ENCODE data around the gene CNTN4. TPM values are rescaled to one million over a fixed set of nuclear protein-coding genes. Genes with fewer than 3 reads are reported as not detected.

CNTN4 gene
- total RNA-seq, 4 donors from 2014 or later: 2.6 to 91.2 (median 13.2) TPM

GRCh38 chr3:2706144-2706835, 607.6 kb downstream of the CNTN4 start:
- H3K4me1 ChIP-seq: no peaks in the 10 kb centered on the region
- H3K4me3 ChIP-seq: no peak overlapping the region
- H3K27me3 ChIP-seq: no peaks in the 10 kb centered on the region
- intact Hi-C loops (cut with DNase I; ENCODE audit: low total_unique reads): no loop called here
- no peaks in the 10 kb centered on the region for H3K9me3 ChIP-seq
- DNase-seq: no peak
- no peak for TF ChIP-seq CTCF (IDR thresholded peaks at IDR 0.05)
- TF ChIP-seq POLR2A (IDR thresholded peaks at IDR 0.05): no peak
- no peaks in the 10 kb centered on the region for H3K36me3 ChIP-seq
- H3K27ac ChIP-seq: no peak overlapping the region

DNA sequence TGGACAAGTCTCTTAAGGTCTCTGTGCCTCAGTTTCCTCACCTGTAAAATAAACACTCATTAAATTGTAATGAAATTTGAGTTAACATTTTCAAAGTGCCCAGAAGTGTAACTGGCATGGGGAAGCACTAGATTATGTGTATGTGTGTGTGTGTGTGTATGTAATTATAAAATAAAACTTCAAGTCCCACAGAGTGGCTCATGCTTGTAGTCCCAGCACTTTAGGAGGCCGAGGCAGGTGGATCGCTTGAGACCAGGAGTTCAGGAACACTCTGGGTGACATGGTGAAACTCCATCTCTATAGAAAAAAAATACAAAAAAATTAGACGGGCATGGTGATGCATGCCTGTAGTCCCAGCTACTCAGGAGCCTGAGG, 608.2 kb downstream of the CNTN4 start:
- no peak for DNase-seq
- Histone ChIP-seq H3K4me1 (no peaks in the 10 kb centered on the region), H3K9me3 (no peaks in the 10 kb centered on the region), H3K36me3 (no peaks in the 10 kb centered on the region), H3K4me3 (no peak overlapping the region), H3K27me3 (no peaks in the 10 kb centered on the region), H3K27ac (no peak overlapping the region)
- no peak for TF ChIP-seq CTCF (IDR thresholded peaks at IDR 0.05)
- no peak for TF ChIP-seq POLR2A (IDR thresholded peaks at IDR 0.05)
- intact Hi-C loops (cut with DNase I; ENCODE audit: low total_unique reads): no loop called here

GRCh38 chr3:2711081-2711480, 612.4 kb downstream of the CNTN4 start:
- Histone ChIP-seq H3K4me1 (no peaks in the 10 kb centered on the region), H3K27ac (no peak overlapping the region), H3K9me3 (no peaks in the 10 kb centered on the region), H3K36me3 (no peaks in the 10 kb centered on the region), H3K27me3 (no peaks in the 10 kb centered on the region), H3K4me3 (no peak overlapping the region)
- DNase-seq: no peak
- intact Hi-C loops (cut with DNase I; ENCODE audit: low total_unique reads): no loop called here
- no peak for TF ChIP-seq CTCF (IDR thresholded peaks at IDR 0.05)
- TF ChIP-seq POLR2A (IDR thresholded peaks at IDR 0.05): no peak

DNA sequence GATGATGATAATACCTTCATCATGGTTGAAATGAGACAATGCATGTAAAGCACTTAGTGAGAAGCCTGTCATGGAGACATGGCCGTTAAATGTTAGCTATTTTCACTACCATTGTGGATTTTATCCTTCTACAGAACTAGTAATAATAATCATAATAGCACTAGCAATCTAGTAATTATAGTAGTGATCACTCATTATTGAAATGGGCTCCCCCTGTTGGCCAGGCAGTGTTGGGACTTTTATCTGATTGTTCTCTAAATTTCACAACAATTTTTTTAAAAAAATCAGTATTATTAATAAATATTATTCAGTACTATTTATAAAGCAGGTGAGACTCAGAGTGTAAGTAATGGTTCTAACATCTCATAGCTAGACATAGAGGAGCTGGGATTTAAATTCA, 615.3 kb downstream of the CNTN4 start:
- intact Hi-C loops (cut with DNase I; ENCODE audit: low total_unique reads): no loop called here
- no peaks in the 10 kb centered on the region for H3K27me3 ChIP-seq
- H3K4me3 ChIP-seq: no peak overlapping the region
- H3K4me1 ChIP-seq: no peaks in the 10 kb centered on the region
- TF ChIP-seq CTCF (IDR thresholded peaks at IDR 0.05) (no peak), POLR2A (IDR thresholded peaks at IDR 0.05) (no peak)
- H3K36me3 ChIP-seq: no peaks in the 10 kb centered on the region
- no peaks in the 10 kb centered on the region for H3K9me3 ChIP-seq
- no peak for DNase-seq
- H3K27ac ChIP-seq: no peak overlapping the region

GRCh38 chr3:2714834-2715233, 616.2 kb downstream of the CNTN4 start:
- no peaks in the 10 kb centered on the region for H3K36me3 ChIP-seq
- no peak overlapping the region for H3K4me3 ChIP-seq
- no peak overlapping the region for H3K27ac ChIP-seq
- no peak for DNase-seq
- no peaks in the 10 kb centered on the region for H3K9me3 ChIP-seq
- no peaks in the 10 kb centered on the region for H3K4me1 ChIP-seq
- H3K27me3 ChIP-seq: no peaks in the 10 kb centered on the region
- intact Hi-C loops (cut with DNase I; ENCODE audit: low total_unique reads): no loop called here
- TF ChIP-seq CTCF (IDR thresholded peaks at IDR 0.05) (no peak), POLR2A (IDR thresholded peaks at IDR 0.05) (no peak)
